Keratinocyte (primary cell): Measurements from ENCODE around the gene MYH9. TPM values are rescaled to one million over a fixed set of nuclear protein-coding genes. Genes with fewer than 3 reads are reported as not detected.

Experiments
- DNase-seq: peaks from one replicate; pipeline ENCODE4 v3.0.0-alpha.2; 2011; ENCODE audit warnings: low read depth, missing footprints, low spot score
- FAIRE-seq: peaks from 2 replicates; lab custom pipeline; 2011; peaks lifted over from hg19 to GRCh38; lab: Jason Lieb, UNC
- H2AFZ ChIP-seq: 2 replicates; pipeline ENCODE4 v1.6.0; 2012; ENCODE audit warnings: low read length, control low read depth, inconsistent platforms; ENCODE audit not compliant: control insufficient read depth
- H3K27ac ChIP-seq: 2 replicates; pipeline ENCODE4 v1.5.1; 2011; ENCODE audit warnings: low read length; ENCODE audit not compliant: control insufficient read depth, insufficient read depth
- H3K27me3 ChIP-seq: 3 replicates; pipeline ENCODE4 v1.6.0; 2011; ENCODE audit warnings: low read length; ENCODE audit not compliant: control insufficient read depth, insufficient read depth; ENCODE audit errors: extremely low read depth
- H3K36me3 ChIP-seq, 2 experiments: 2 replicates in 1 of 2; 3 replicates in 1 of 2; pipeline ENCODE4 v1.5.1; 2011; ENCODE audit warnings: low read length in 2 of 2, mild to moderate bottlenecking in 1 of 2; ENCODE audit not compliant: control insufficient read depth in 2 of 2, insufficient read depth in 2 of 2; ENCODE audit errors: extremely low read depth in 1 of 2
- H3K4me1 ChIP-seq: 3 replicates; pipeline ENCODE4 v1.5.1; 2011; ENCODE audit warnings: low read length; ENCODE audit not compliant: control insufficient read depth, insufficient read depth; ENCODE audit errors: extremely low read depth
- H3K4me2 ChIP-seq: 3 replicates; pipeline ENCODE4 v1.6.0; 2011; ENCODE audit warnings: low read depth, low read length; ENCODE audit not compliant: control insufficient read depth, insufficient read depth; ENCODE audit errors: extremely low read depth
- H3K4me3 ChIP-seq, 3 experiments: fragments of 200-600 bp in 1 of 3; sonication (generic) in 1 of 3; 2 replicates in 2 of 3; 3 replicates in 1 of 3; pipeline ENCODE4 v1.5.1; 2011 to 2016; ENCODE audit warnings: low read length in 3 of 3, mild to moderate bottlenecking in 3 of 3, control low read depth in 2 of 3, inconsistent platforms in 1 of 3, low read depth in 1 of 3, mixed read lengths in 1 of 3, mixed run types in 1 of 3, moderate library complexity in 1 of 3; ENCODE audit not compliant: control insufficient read depth in 2 of 3, insufficient read depth in 2 of 3; ENCODE audit errors: extremely low read depth in 1 of 3
- H3K79me2 ChIP-seq: 2 replicates; pipeline ENCODE4 v1.6.0; 2012; ENCODE audit warnings: low read length; ENCODE audit not compliant: control insufficient read depth, insufficient read depth
- H3K9ac ChIP-seq: 3 replicates; pipeline ENCODE4 v1.6.0; 2011; ENCODE audit warnings: low read length; ENCODE audit not compliant: control insufficient read depth, insufficient read depth; ENCODE audit errors: extremely low read depth
- H3K9me1 ChIP-seq: 3 replicates; pipeline ENCODE4 v1.6.0; 2011; ENCODE audit warnings: low read length; ENCODE audit not compliant: control insufficient read depth, insufficient read depth; ENCODE audit errors: extremely low read depth
- H3K9me3 ChIP-seq: 2 replicates; pipeline ENCODE4 v1.5.1; 2012; ENCODE audit warnings: low read depth, low read length; ENCODE audit not compliant: control insufficient read depth
- H4K20me1 ChIP-seq: 3 replicates; pipeline ENCODE4 v1.6.0; 2011; ENCODE audit warnings: low read length; ENCODE audit not compliant: control insufficient read depth, insufficient read depth; ENCODE audit errors: extremely low read depth
- EZH2 ChIP-seq: IDR thresholded peaks from one replicate; pipeline ENCODE4 v1.6.1; 2012; ENCODE audit warnings: inconsistent platforms, mild to moderate bottlenecking, low read length, moderate library complexity
- dilution Hi-C: fragments of 300-500 bp; cut with MboI; formaldehyde crosslinking; loops from one replicate; pipeline ENCODE4 v1.7.0; 2020; ENCODE audit warnings: low sequenced_read_pairs; ENCODE audit not compliant: extremely low pct_ligation_motif_present
- polyA plus RNA-seq, 5 experiments: library from polyadenylated mRNA; depleted of rRNA in 3 of 5; stranded (reverse) in 3 of 5; stranded (forward) in 1 of 5; unstranded in 1 of 5; fragments of >200 nt; gene quantifications; 1 replicate in 1 of 5; 2 replicates in 3 of 5; 3 replicates in 1 of 5; pipeline versions ENCODE4 v1.2.1 to v1.2.3, GENCODE V29; 2011 to 2012; ENCODE audit warnings: missing spikeins in 2 of 5, low read depth in 1 of 5, low replicate concordance in 1 of 5
- TF ChIP-seq, protein P1 (sequence below), 3 experiments: IDR thresholded peaks in 1 of 3; conservative IDR thresholded peaks in 1 of 3; optimal IDR thresholded peaks in 1 of 3; 2 replicates in 2 of 3; 3 replicates in 1 of 3; pipeline versions ENCODE3 to v1.5.1; 2011; ENCODE audit warnings: low read length in 3 of 3, mild to moderate bottlenecking in 3 of 3, moderate library complexity in 2 of 3, control low read depth in 1 of 3, inconsistent platforms in 1 of 3; ENCODE audit not compliant: insufficient read depth in 2 of 3; ENCODE audit errors: extremely low read depth in 1 of 3

MYH9 gene
- polyA plus RNA-seq, 1 donor (not counting 4 experiments of a cell fraction or from before 2014, with no cell fraction given) = 351 TPM

- H4K20me1 ChIP-seq = no peaks in the 10 kb centered on the region
- DNase-seq = no peak
- peaks cover 25% of the 10 kb centered on the region for H3K4me1 ChIP-seq
- FAIRE-seq = no peak
- no peak overlapping the region for H2AFZ ChIP-seq
- TF ChIP-seq, protein P1, sequence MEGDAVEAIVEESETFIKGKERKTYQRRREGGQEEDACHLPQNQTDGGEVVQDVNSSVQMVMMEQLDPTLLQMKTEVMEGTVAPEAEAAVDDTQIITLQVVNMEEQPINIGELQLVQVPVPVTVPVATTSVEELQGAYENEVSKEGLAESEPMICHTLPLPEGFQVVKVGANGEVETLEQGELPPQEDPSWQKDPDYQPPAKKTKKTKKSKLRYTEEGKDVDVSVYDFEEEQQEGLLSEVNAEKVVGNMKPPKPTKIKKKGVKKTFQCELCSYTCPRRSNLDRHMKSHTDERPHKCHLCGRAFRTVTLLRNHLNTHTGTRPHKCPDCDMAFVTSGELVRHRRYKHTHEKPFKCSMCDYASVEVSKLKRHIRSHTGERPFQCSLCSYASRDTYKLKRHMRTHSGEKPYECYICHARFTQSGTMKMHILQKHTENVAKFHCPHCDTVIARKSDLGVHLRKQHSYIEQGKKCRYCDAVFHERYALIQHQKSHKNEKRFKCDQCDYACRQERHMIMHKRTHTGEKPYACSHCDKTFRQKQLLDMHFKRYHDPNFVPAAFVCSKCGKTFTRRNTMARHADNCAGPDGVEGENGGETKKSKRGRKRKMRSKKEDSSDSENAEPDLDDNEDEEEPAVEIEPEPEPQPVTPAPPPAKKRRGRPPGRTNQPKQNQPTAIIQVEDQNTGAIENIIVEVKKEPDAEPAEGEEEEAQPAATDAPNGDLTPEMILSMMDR (optimal IDR thresholded peaks at IDR 0.05 in 1 of 3, IDR thresholded peaks at IDR 0.05 in 1 of 3, conservative IDR thresholded peaks at IDR 0.05 in 1 of 3; ENCODE audit: extremely low read depth in 1 of 3, insufficient read depth in 2 of 3, low read length in 3 of 3) = no peak
- no peak for TF ChIP-seq EZH2
- H3K79me2 ChIP-seq = no peaks in the 10 kb centered on the region
- peak overlapping the region; percentile 26 for H3K27ac ChIP-seq
- no peaks in the 10 kb centered on the region for H3K9me1 ChIP-seq
- H3K4me2 ChIP-seq = peak overlapping the region; percentile 71
- dilution Hi-C loops = no loop called here
- no peaks in the 10 kb centered on the region for H3K9me3 ChIP-seq
- no peaks in the 10 kb centered on the region for H3K27me3 ChIP-seq
- no peaks in the 10 kb centered on the region for H3K36me3 ChIP-seq
- no peak overlapping the region for H3K9ac ChIP-seq
- no peak overlapping the region for H3K4me3 ChIP-seq
These were observed 21.3 kb upstream of the MYH9 start for GRCh38 chr22:36409056-36409455.

- Histone ChIP-seq H3K27me3 (no peaks in the 10 kb centered on the region), H4K20me1 (no peaks in the 10 kb centered on the region), H3K27ac (no peak overlapping the region), H2AFZ (no peak overlapping the region), H3K36me3 (no peaks in the 10 kb centered on the region), H3K4me2 (no peak overlapping the region), H3K9me1 (no peaks in the 10 kb centered on the region), H3K9ac (no peak overlapping the region), H3K79me2 (no peaks in the 10 kb centered on the region), H3K4me1 (peaks cover 25% of the 10 kb centered on the region), H3K4me3 (no peak overlapping the region), H3K9me3 (no peaks in the 10 kb centered on the region)
- FAIRE-seq = no peak
- DNase-seq = no peak
- dilution Hi-C loops = no loop called here
- TF ChIP-seq EZH2 = no peak
- TF ChIP-seq, protein P1 (optimal IDR thresholded peaks at IDR 0.05 in 1 of 3, IDR thresholded peaks at IDR 0.05 in 1 of 3, conservative IDR thresholded peaks at IDR 0.05 in 1 of 3; ENCODE audit: extremely low read depth in 1 of 3, insufficient read depth in 2 of 3, low read length in 3 of 3) = no peak
These were observed 19.0 kb upstream of the MYH9 start for GRCh38 chr22:36406721-36407120.
